ENCODE results near the gene LAMB1. TPM values are rescaled to one million over a fixed set of nuclear protein-coding genes. Genes with fewer than 3 reads are reported as not detected.

Gene LAMB1
- total and polyA plus RNA-seq, 2 of the 13 experiments (the other 11 are each of a cell fraction or from before 2014, with no cell fraction given), result 109 to 124 TPM

DNA sequence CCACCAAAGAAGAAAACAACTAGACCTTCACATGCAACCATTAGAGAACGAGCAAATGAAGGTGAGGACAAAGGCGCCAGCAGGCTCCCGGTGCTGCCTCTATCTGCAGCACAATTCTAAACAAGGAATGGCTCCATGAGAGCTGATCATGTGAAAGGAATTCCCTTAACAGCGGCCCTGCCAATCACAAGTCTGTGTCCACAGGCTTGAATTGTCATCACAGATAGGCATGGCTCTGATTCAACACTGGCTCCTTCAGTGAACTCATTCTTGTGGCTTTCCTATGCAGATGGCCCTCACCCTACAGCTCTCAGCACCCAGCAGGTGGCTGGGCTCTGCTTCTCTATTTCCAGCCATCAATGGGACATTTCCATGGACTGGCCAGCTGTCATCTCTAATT lies 36.2 kb downstream of the LAMB1 start (continued):
- TF ChIP-seq ZBTB33 (CRISPR knock-in tag; IDR thresholded peaks at IDR 0.05) (peak; percentile 94), ZNF138 (CRISPR knock-in tag; IDR thresholded peaks at IDR 0.05; ENCODE audit: low read depth) (0 out of 2 replicates have a peak, but pooled peaks have one; percentile 14), CENPX (CRISPR knock-in tag; IDR thresholded peaks at IDR 0.05) (no peak), EED (CRISPR knock-in tag; IDR thresholded peaks at IDR 0.05) (0 out of 2 replicates have a peak, but pooled peaks have one; percentile 25), ZBTB42 (CRISPR knock-in tag; IDR thresholded peaks at IDR 0.05) (no peak), ZNF430 (CRISPR knock-in tag; IDR thresholded peaks at IDR 0.05) (no peak), NFYB (CRISPR knock-in tag; IDR thresholded peaks at IDR 0.05) (peak; percentile 32), FOSL2 (CRISPR knock-in tag; IDR thresholded peaks at IDR 0.05) (peak; percentile 69), ZSCAN21 (CRISPR knock-in tag; IDR thresholded peaks at IDR 0.05; ENCODE audit: borderline replicate concordance) (no peak), HIVEP1 (CRISPR knock-in tag; IDR thresholded peaks at IDR 0.05) (no peak), MXI1 (IDR thresholded peaks at IDR 0.05; ENCODE audit: borderline replicate concordance, low read depth, low read length) (peak; percentile 10; the same call in 1 of the 3 replicates), RNF2 (conservative IDR thresholded peaks at IDR 0.05; ENCODE audit: low read depth) (no peak)
- TF ChIP-seq, protein P1, sequence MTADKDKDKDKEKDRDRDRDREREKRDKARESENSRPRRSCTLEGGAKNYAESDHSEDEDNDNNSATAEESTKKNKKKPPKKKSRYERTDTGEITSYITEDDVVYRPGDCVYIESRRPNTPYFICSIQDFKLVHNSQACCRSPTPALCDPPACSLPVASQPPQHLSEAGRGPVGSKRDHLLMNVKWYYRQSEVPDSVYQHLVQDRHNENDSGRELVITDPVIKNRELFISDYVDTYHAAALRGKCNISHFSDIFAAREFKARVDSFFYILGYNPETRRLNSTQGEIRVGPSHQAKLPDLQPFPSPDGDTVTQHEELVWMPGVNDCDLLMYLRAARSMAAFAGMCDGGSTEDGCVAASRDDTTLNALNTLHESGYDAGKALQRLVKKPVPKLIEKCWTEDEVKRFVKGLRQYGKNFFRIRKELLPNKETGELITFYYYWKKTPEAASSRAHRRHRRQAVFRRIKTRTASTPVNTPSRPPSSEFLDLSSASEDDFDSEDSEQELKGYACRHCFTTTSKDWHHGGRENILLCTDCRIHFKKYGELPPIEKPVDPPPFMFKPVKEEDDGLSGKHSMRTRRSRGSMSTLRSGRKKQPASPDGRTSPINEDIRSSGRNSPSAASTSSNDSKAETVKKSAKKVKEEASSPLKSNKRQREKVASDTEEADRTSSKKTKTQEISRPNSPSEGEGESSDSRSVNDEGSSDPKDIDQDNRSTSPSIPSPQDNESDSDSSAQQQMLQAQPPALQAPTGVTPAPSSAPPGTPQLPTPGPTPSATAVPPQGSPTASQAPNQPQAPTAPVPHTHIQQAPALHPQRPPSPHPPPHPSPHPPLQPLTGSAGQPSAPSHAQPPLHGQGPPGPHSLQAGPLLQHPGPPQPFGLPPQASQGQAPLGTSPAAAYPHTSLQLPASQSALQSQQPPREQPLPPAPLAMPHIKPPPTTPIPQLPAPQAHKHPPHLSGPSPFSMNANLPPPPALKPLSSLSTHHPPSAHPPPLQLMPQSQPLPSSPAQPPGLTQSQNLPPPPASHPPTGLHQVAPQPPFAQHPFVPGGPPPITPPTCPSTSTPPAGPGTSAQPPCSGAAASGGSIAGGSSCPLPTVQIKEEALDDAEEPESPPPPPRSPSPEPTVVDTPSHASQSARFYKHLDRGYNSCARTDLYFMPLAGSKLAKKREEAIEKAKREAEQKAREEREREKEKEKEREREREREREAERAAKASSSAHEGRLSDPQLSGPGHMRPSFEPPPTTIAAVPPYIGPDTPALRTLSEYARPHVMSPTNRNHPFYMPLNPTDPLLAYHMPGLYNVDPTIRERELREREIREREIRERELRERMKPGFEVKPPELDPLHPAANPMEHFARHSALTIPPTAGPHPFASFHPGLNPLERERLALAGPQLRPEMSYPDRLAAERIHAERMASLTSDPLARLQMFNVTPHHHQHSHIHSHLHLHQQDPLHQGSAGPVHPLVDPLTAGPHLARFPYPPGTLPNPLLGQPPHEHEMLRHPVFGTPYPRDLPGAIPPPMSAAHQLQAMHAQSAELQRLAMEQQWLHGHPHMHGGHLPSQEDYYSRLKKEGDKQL (CRISPR knock-in tag; IDR thresholded peaks at IDR 0.05; ENCODE audit: low read depth), result 0 out of 2 replicates have a peak, but pooled peaks have one; percentile 22

Data from HepG2 (cell line).